H1 (cell line): ENCODE data around the gene SNAP25. TPM values are rescaled to one million over a fixed set of nuclear protein-coding genes. Genes with fewer than 3 reads are reported as not detected.

Experiments
- CTCF ChIA-PET: fragments of 300-600 bp; sonication (Branson Sonifier 250); formaldehyde crosslinking; loops from one replicate; lab custom pipeline; 2021; ENCODE audit not compliant: partially characterized antibody; lab: Charles Lee
- POLR2A ChIA-PET: fragments of 300-600 bp; sonication (Branson Sonifier 250); formaldehyde crosslinking; loops from one replicate; lab custom pipeline; 2021; ENCODE audit warnings: inconsistent platforms; ENCODE audit not compliant: partially characterized antibody; lab: Charles Lee
- DNase-seq, 2 experiments: peaks; one replicate each; pipeline versions ENCODE4 v3.0.0 to v3.0.0-alpha.2; 2010 to 2022; ENCODE audit warnings: low spot score in 2 of 2, low read depth in 1 of 2, mixed read lengths in 1 of 2
- FAIRE-seq: peaks from 2 replicates; lab custom pipeline; 2011; peaks lifted over from hg19 to GRCh38; lab: Jason Lieb, UNC
- H2AFZ ChIP-seq: 2 replicates; pipeline ENCODE4 v1.8.1; 2012; ENCODE audit warnings: low read length, inconsistent platforms
- H2AK5ac ChIP-seq: 2 replicates; pipeline ENCODE4 v1.6.1; 2013; ENCODE audit warnings: low read depth, low read length
- H2BK120ac ChIP-seq: replicated peaks from 2 replicates; pipeline ENCODE3; 2013; ENCODE audit warnings: low read depth, low read length, inconsistent platforms
- H2BK12ac ChIP-seq: 2 replicates; pipeline ENCODE4 v1.6.1; 2013; ENCODE audit warnings: low read depth, low read length
- H2BK15ac ChIP-seq: 2 replicates; pipeline ENCODE4 v1.6.1; 2013; ENCODE audit warnings: low read length
- H2BK20ac ChIP-seq: 2 replicates; pipeline ENCODE4 v1.6.1; 2013; ENCODE audit warnings: low read length
- H2BK5ac ChIP-seq: 2 replicates; pipeline ENCODE4 v1.6.1; 2013; ENCODE audit warnings: low read depth, low read length
- H3K14ac ChIP-seq: 2 replicates; pipeline ENCODE4 v1.6.1; 2013; ENCODE audit warnings: inconsistent platforms; ENCODE audit not compliant: insufficient read length
- H3K18ac ChIP-seq: 2 replicates; pipeline ENCODE4 v1.6.1; 2013; ENCODE audit warnings: low read length; ENCODE audit errors: extremely low read depth
- H3K23ac ChIP-seq: 2 replicates; pipeline ENCODE4 v1.6.1; 2013; ENCODE audit warnings: inconsistent platforms; ENCODE audit not compliant: insufficient read length
- H3K23me2 ChIP-seq: 2 replicates; pipeline ENCODE4 v1.6.1; 2013; ENCODE audit warnings: low read depth, low read length
- H3K27ac ChIP-seq: 2 replicates; pipeline ENCODE4 v1.6.1; 2011; ENCODE audit warnings: low read depth, low read length, inconsistent platforms
- H3K27me3 ChIP-seq, 4 experiments: replicated peaks in 1 of 4; 1 replicate in 1 of 4; 2 replicates in 3 of 4; pipeline versions ENCODE4 v1.6.1 to v1.8.1; 2011 to 2013; ENCODE audit warnings: low read length in 3 of 4, mild to moderate bottlenecking in 3 of 4, inconsistent platforms in 2 of 4, mixed read lengths in 2 of 4, moderate library complexity in 1 of 4; ENCODE audit not compliant: control insufficient read depth in 3 of 4, insufficient read depth in 3 of 4; ENCODE audit errors: extremely low read depth in 1 of 4
- H3K36me3 ChIP-seq, 4 experiments: 2 replicates each; pipeline versions ENCODE4 v1.6.1 to v1.8.1; 2011 to 2013; ENCODE audit warnings: mild to moderate bottlenecking in 4 of 4, low read length in 3 of 4, moderate library complexity in 2 of 4, control low read depth in 1 of 4, inconsistent platforms in 1 of 4; ENCODE audit not compliant: insufficient read depth in 4 of 4, control insufficient read depth in 2 of 4
- H3K4ac ChIP-seq: replicated peaks from 2 replicates; pipeline ENCODE3; 2013; ENCODE audit warnings: low read length, low read depth, mixed read lengths, inconsistent platforms; ENCODE audit not compliant: insufficient read length
- H3K4me1 ChIP-seq, 4 experiments: replicated peaks in 1 of 4; 1 replicate in 1 of 4; 2 replicates in 3 of 4; pipeline versions ENCODE4 v1.6.1 to v1.8.1; 2011 to 2013; ENCODE audit warnings: low read length in 3 of 4, inconsistent platforms in 2 of 4, mixed read lengths in 1 of 4; ENCODE audit not compliant: insufficient read depth in 4 of 4, control insufficient read depth in 3 of 4
- H3K4me2 ChIP-seq, 2 experiments: 2 replicates each; pipeline versions ENCODE4 v1.6.1 to v1.8.1; 2011 to 2013; ENCODE audit warnings: low read depth in 2 of 2, low read length in 2 of 2, control low read depth in 1 of 2, inconsistent platforms in 1 of 2, mild to moderate bottlenecking in 1 of 2; ENCODE audit not compliant: insufficient read depth in 1 of 2
- H3K4me3 ChIP-seq, 4 experiments: fragments of 200-600, 300-600 bp in 1 of 4; sonication (generic), shearing (Covaris generic), sonication (Bioruptor Twin) in 1 of 4; 2 replicates each; pipeline versions ENCODE4 v1.5.1 to v1.8.1; 2011 to 2016; ENCODE audit warnings: low read length in 4 of 4, low read depth in 3 of 4, control low read depth in 2 of 4, inconsistent platforms in 2 of 4, mild to moderate bottlenecking in 2 of 4, mixed read lengths in 1 of 4, moderate library complexity in 1 of 4; ENCODE audit not compliant: insufficient read depth in 2 of 4; ENCODE audit errors: extremely low read depth in 1 of 4
- H3K56ac ChIP-seq: replicated peaks from 2 replicates; pipeline ENCODE3; 2013; ENCODE audit warnings: low read depth, mild to moderate bottlenecking, mixed read lengths, low read length, inconsistent platforms; ENCODE audit not compliant: insufficient read length
- H3K79me1 ChIP-seq: 2 replicates; pipeline ENCODE4 v1.6.1; 2013; ENCODE audit warnings: low read depth, low read length, control low read depth
- H3K79me2 ChIP-seq, 2 experiments: 2 replicates each; pipeline versions ENCODE4 v1.6.1 to v1.8.1; 2012 to 2013; ENCODE audit warnings: low read length in 2 of 2, mild to moderate bottlenecking in 2 of 2, inconsistent platforms in 1 of 2; ENCODE audit not compliant: insufficient read depth in 2 of 2, control insufficient read depth in 1 of 2
- H3K9ac ChIP-seq, 4 experiments: replicated peaks in 1 of 4; 1 replicate in 1 of 4; 2 replicates in 3 of 4; pipeline versions ENCODE4 v1.6.1 to v1.8.1; 2011 to 2013; ENCODE audit warnings: low read depth in 3 of 4, low read length in 3 of 4, control low read depth in 2 of 4, mild to moderate bottlenecking in 2 of 4, moderate library complexity in 2 of 4, inconsistent platforms in 1 of 4; ENCODE audit errors: extremely low read depth in 1 of 4
- H3K9me3 ChIP-seq, 2 experiments: 2 replicates each; pipeline versions ENCODE4 v1.6.1 to v1.8.1; 2012 to 2013; ENCODE audit warnings: mild to moderate bottlenecking in 2 of 2, moderate library complexity in 2 of 2, control low read depth in 1 of 2, inconsistent platforms in 1 of 2, low read depth in 1 of 2, low read length in 1 of 2, mixed read lengths in 1 of 2; ENCODE audit not compliant: insufficient read depth in 2 of 2
- H4K20me1 ChIP-seq, 2 experiments: replicated peaks in 1 of 2; 2 replicates each; pipeline versions ENCODE3 to v1.8.1; 2011 to 2013; ENCODE audit warnings: inconsistent platforms in 2 of 2, low read length in 2 of 2, mild to moderate bottlenecking in 1 of 2; ENCODE audit not compliant: insufficient read depth in 2 of 2, control insufficient read depth in 1 of 2
- H4K5ac ChIP-seq: 2 replicates; pipeline ENCODE4 v1.6.1; 2013; ENCODE audit warnings: low read length, low read depth, mixed read lengths, inconsistent platforms; ENCODE audit not compliant: insufficient read length
- H4K8ac ChIP-seq: 2 replicates; pipeline ENCODE4 v1.8.0; 2013; ENCODE audit warnings: mild to moderate bottlenecking, moderate library complexity, low read length, inconsistent platforms; ENCODE audit not compliant: insufficient read depth; ENCODE audit errors: extremely low read depth
- H4K91ac ChIP-seq: replicated peaks from 2 replicates; pipeline ENCODE3; 2013; ENCODE audit warnings: low read length, mixed read lengths, inconsistent platforms; ENCODE audit not compliant: insufficient read length
- CHD2 ChIP-seq: IDR thresholded peaks from 2 replicates; pipeline ENCODE4 v1.6.1; 2012; ENCODE audit warnings: low read length, improper control_type of control experiment
- HDAC2 ChIP-seq, 2 experiments: fragments of 300-600 bp in 1 of 2; sonication (generic) in 1 of 2; IDR thresholded peaks; 2 replicates each; pipeline ENCODE4 v1.6.1; 2011 to 2012; ENCODE audit warnings: low read depth in 2 of 2, low read length in 2 of 2, mild to moderate bottlenecking in 2 of 2, moderate library complexity in 2 of 2, borderline replicate concordance in 1 of 2, inconsistent platforms in 1 of 2
- JUN ChIP-seq: IDR thresholded peaks from 2 replicates; pipeline ENCODE4 v1.6.1; 2011; ENCODE audit warnings: low read depth, mild to moderate bottlenecking, improper control_type of control experiment, low read length
- RXRA ChIP-seq: IDR thresholded peaks from 2 replicates; pipeline ENCODE4 v1.6.1; 2011; ENCODE audit warnings: low read depth, mild to moderate bottlenecking, low read length, moderate library complexity; ENCODE audit not compliant: insufficient read depth
- SIRT6 ChIP-seq: IDR thresholded peaks from one replicate; pipeline ENCODE4 v1.7.1; 2012; ENCODE audit warnings: low read length, inconsistent platforms
- TAF7 ChIP-seq: optimal IDR thresholded peaks from 2 replicates; pipeline ENCODE3; 2011; ENCODE audit warnings: low read depth, mild to moderate bottlenecking, inconsistent platforms, low read length, moderate library complexity, borderline replicate concordance
- TBP ChIP-seq: IDR thresholded peaks from 2 replicates; pipeline ENCODE4 v1.6.1; 2011; ENCODE audit warnings: low read depth, low read length, improper control_type of control experiment
- WGBS, 2 experiments: shearing (Covaris generic) in 1 of 2; methylation state at CpG; one replicate each; pipeline versions ENCODE4 v1.1.6 to v1.1.7; 2013 to 2015; ENCODE audit warnings: low lambda C conversion rate in 2 of 2, mixed read lengths in 2 of 2, inconsistent platforms in 1 of 2, low coverage in 1 of 2, missing lambda C conversion rate in 1 of 2; ENCODE audit not compliant: insufficient replicate concordance in 2 of 2, insufficient coverage in 1 of 2, insufficient read length in 1 of 2; ENCODE audit errors: extremely low coverage in 1 of 2, missing lambda C conversion rate in 1 of 2; 5-methylcytosine and 5-hydroxymethylcytosine counted together
- polyA plus RNA-seq, 7 experiments: library from polyadenylated mRNA; depleted of rRNA in 3 of 7; stranded (reverse) in 5 of 7; unstranded in 2 of 7; fragments of >200 nt in 5 of 7; fragments of 200-250 nt in 2 of 7; gene quantifications; 1 replicate in 5 of 7; 2 replicates in 1 of 7; 4 replicates in 1 of 7; pipeline versions ENCODE4 v1.2.1 to v1.2.3, GENCODE V29; 2011 to 2013; ENCODE audit warnings: missing spikeins in 2 of 7, mixed read lengths in 2 of 7
- total RNA-seq: library from RNA; stranded (reverse); fragmentation: NEBNext Ultra II Directional; extraction: Animal tissue kit (Norgen Biotek cat#: 25700); gene quantifications from 2 replicates; pipeline ENCODE4 v1.2.1, GENCODE V29; 2021
- TF ChIP-seq, protein P1 (sequence below): IDR thresholded peaks from 2 replicates; pipeline ENCODE4 v1.6.1; 2012; ENCODE audit warnings: inconsistent platforms

The SNAP25 gene
- total and polyA plus RNA-seq, 2 of the 8 experiments (the other 6 are each of a cell fraction or from before 2014, with no cell fraction given) = 0.51 to 0.52 TPM

DNA sequence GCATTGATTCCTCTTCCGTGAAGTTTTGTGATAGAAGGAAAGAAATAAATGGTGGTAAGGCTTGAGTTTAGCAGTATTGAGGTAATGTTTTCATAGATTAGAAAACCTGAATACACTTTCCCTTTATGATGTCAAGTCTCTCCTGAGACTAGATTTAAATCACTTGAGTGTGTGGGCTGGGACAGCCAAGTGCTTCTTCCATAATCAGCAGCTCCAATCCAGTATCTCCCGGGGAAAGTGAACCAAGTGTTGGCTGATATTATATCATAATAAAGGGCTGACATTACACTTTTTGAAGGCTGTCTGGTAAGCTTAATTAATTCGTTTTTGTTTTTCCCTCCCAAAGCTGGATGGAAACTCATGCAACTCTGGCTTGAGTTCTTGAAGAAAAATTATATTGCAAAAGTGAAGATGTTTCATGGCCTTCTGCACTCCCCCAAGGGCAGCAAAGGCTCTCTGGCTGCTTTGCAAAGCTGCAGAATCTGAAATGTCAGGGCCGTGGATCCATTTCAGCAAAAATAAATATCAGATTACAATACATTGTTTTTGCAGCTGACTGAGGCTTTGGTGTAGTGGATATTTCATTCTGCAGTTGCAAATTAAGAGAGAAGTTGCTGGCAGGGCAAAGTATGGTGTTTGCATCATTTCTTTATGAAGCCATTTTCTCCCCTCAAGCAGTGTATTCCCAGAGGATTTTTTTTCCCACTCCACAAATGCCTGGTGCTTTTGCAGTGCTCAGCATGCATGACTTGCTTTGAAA, 114.2 kb downstream of the SNAP25 start:
- peak overlapping the region; percentile 46; the same call in 1 of the 2 replicates for H2AFZ ChIP-seq
- FAIRE-seq = no peak
- no peak overlapping the region for H3K23ac ChIP-seq
- ChIA-PET POLR2A (no interaction called here), CTCF (interaction anchor here (0.6 to 1.6 kb wide), 4 partner anchors 10 to 94 kb away, joined by 3 to 4 read pairs (median 4); no protein-coding TSS in a partner anchor)
- no peak overlapping the region for H3K18ac ChIP-seq
- no peaks in the 10 kb centered on the region for H3K36me3 ChIP-seq
- no peak overlapping the region for H2BK120ac ChIP-seq
- H2BK5ac ChIP-seq = no peak overlapping the region
- H3K4me2 ChIP-seq = no peak overlapping the region
- no peak overlapping the region for H3K14ac ChIP-seq
- H3K4me1 ChIP-seq = peaks cover 0 to 4% (median 2%) of the 10 kb centered on the region in 4 experiments; a peak in 2 of 7 replicates
- no peak overlapping the region for H2BK12ac ChIP-seq
- H3K27ac ChIP-seq = no peak overlapping the region
- H3K23me2 ChIP-seq = no peaks in the 10 kb centered on the region
- no peak overlapping the region for H3K56ac ChIP-seq
- H3K4me3 ChIP-seq = no peak overlapping the region
- no peaks in the 10 kb centered on the region for H3K79me2 ChIP-seq
- no peak overlapping the region for H4K91ac ChIP-seq
- 78 to 100% methylated on average over 1 to 4 of the region's 4 CpGs for WGBS, 2 experiments
- H3K4ac ChIP-seq = no peak overlapping the region
- TF ChIP-seq TBP = no peak
- TF ChIP-seq HDAC2 (IDR thresholded peaks at IDR 0.05; ENCODE audit: borderline replicate concordance in 1 of 2, low read depth in 2 of 2, low read length in 2 of 2) = no peak
- TF ChIP-seq, protein P1, sequence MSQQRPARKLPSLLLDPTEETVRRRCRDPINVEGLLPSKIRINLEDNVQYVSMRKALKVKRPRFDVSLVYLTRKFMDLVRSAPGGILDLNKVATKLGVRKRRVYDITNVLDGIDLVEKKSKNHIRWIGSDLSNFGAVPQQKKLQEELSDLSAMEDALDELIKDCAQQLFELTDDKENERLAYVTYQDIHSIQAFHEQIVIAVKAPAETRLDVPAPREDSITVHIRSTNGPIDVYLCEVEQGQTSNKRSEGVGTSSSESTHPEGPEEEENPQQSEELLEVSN = no peak
- no peak for TF ChIP-seq JUN
- TF ChIP-seq CHD2 = no peak
- TF ChIP-seq TAF7 = no peak
- no peak for TF ChIP-seq RXRA
- no peak for TF ChIP-seq SIRT6
- no peak for DNase-seq
- no peak overlapping the region for H2BK15ac ChIP-seq
- H3K9ac ChIP-seq = no peak overlapping the region
- H4K5ac ChIP-seq = no peak overlapping the region
- H4K8ac ChIP-seq = no peak overlapping the region
- no peaks in the 10 kb centered on the region for H3K79me1 ChIP-seq
- no peaks in the 10 kb centered on the region for H4K20me1 ChIP-seq
- no peak overlapping the region for H2AK5ac ChIP-seq
- H3K9me3 ChIP-seq = no peaks in the 10 kb centered on the region
- H2BK20ac ChIP-seq = no peak overlapping the region
- H3K27me3 ChIP-seq = no peaks in the 10 kb centered on the region
